Neural crest cell (in vitro differentiated cells): ENCODE measurements around the gene TEX13D. TPM values are rescaled to one million over a fixed set of nuclear protein-coding genes. Genes with fewer than 3 reads are reported as not detected.

ENCODE experiments used
- DNase-seq: peaks from one replicate; pipeline ENCODE4 v3.0.0; 2021; ENCODE audit warnings: low read depth, mixed read lengths, low spot score
- H3K27ac Mint-ChIP-seq: one replicate; pipeline ENCODE4 v1.8.0; 2021; ENCODE audit warnings: mild to moderate bottlenecking, mixed read lengths; ENCODE audit not compliant: unreplicated experiment
- H3K27me3 Mint-ChIP-seq: 2 replicates; pipeline ENCODE4 v1.8.0; 2021; ENCODE audit warnings: low read depth, mild to moderate bottlenecking, mixed read lengths
- H3K36me3 Mint-ChIP-seq: 2 replicates; pipeline ENCODE4 v1.8.0; 2021; ENCODE audit warnings: low read depth, mild to moderate bottlenecking, mixed read lengths
- H3K4me1 Mint-ChIP-seq: 2 replicates; pipeline ENCODE4 v1.8.0; 2021; ENCODE audit warnings: mixed read lengths
- H3K4me3 Mint-ChIP-seq: one replicate; pipeline ENCODE4 v1.8.0; 2021; ENCODE audit warnings: mild to moderate bottlenecking, mixed read lengths
- H3K9me3 Mint-ChIP-seq: 2 replicates; pipeline ENCODE4 v1.8.0; 2021; ENCODE audit warnings: mixed read lengths
- CTCF ChIP-seq: fragments of 200-600 bp; sonication (generic); conservative IDR thresholded peaks from 2 replicates; pipeline ENCODE4 v1.5.0; 2021; ENCODE audit warnings: antibody characterized with exemption, mild to moderate bottlenecking
- total RNA-seq: library from RNA; stranded (reverse); gene quantifications from 2 replicates; pipeline ENCODE4 v1.2.1, GENCODE V29; 2021

TEX13D gene
- total RNA-seq, 1 donor from 2014 or later, result 2.1 TPM

GRCh38 chrX:124337916-124338315, 5.5 kb downstream of the TEX13D start:
- Mint-ChIP-seq H3K4me3 (no peak overlapping the region), H3K4me1 (peaks cover 15% of the 10 kb centered on the region), H3K27me3 (no peaks in the 10 kb centered on the region), H3K27ac (no peak overlapping the region), H3K36me3 (no peaks in the 10 kb centered on the region), H3K9me3 (no peaks in the 10 kb centered on the region)
- no peak for DNase-seq
- no peak for TF ChIP-seq CTCF

- Mint-ChIP-seq H3K27me3 (no peaks in the 10 kb centered on the region), H3K9me3 (no peaks in the 10 kb centered on the region), H3K27ac (no peak overlapping the region), H3K36me3 (no peaks in the 10 kb centered on the region), H3K4me3 (no peak overlapping the region), H3K4me1 (peaks cover 24% of the 10 kb centered on the region)
- TF ChIP-seq CTCF, result no peak
- DNase-seq, result no peak
These were observed 6.5 kb downstream of the TEX13D start for GRCh38 chrX:124338733-124339514.

GRCh38 chrX:124341396-124342132, 9.1 kb downstream of the TEX13D start:
- Mint-ChIP-seq H3K4me1 (peaks cover 34% of the 10 kb centered on the region), H3K27ac (peak overlapping the region; percentile 44), H3K9me3 (no peaks in the 10 kb centered on the region), H3K27me3 (no peaks in the 10 kb centered on the region), H3K4me3 (no peak overlapping the region), H3K36me3 (no peaks in the 10 kb centered on the region)
- no peak for TF ChIP-seq CTCF
- DNase-seq, result no peak

GRCh38 chrX:124342174-124342867, 9.9 kb downstream of the TEX13D start:
- Mint-ChIP-seq H3K36me3 (no peaks in the 10 kb centered on the region), H3K27ac (no peak overlapping the region)
- no peak for TF ChIP-seq CTCF

GRCh38 chrX:124343016-124343415, 10.6 kb downstream of the TEX13D start:
- no peak for TF ChIP-seq CTCF
- Mint-ChIP-seq H3K27me3 (no peaks in the 10 kb centered on the region), H3K36me3 (no peaks in the 10 kb centered on the region), H3K9me3 (no peaks in the 10 kb centered on the region), H3K4me3 (no peak overlapping the region), H3K27ac (no peak overlapping the region), H3K4me1 (peaks cover 46% of the 10 kb centered on the region)
- DNase-seq, result no peak

More at GRCh38 chrX:124342174-124342867, 9.9 kb downstream of the TEX13D start:
- no peaks in the 10 kb centered on the region for H3K27me3 Mint-ChIP-seq
- H3K4me3 Mint-ChIP-seq, result no peak overlapping the region
- no peaks in the 10 kb centered on the region for H3K9me3 Mint-ChIP-seq
- peaks cover 39% of the 10 kb centered on the region for H3K4me1 Mint-ChIP-seq
- no peak for DNase-seq
